ENCODE measurements around the gene PTPRD.
A peak's percentile ranks its signal among the peaks of the same experiment; 100 is the strongest.
"Not testable (repeated sequence)": the region's sequence is repeated elsewhere in the genome, so short reads cannot be mapped to it uniquely, and the experiment has no call there.

Gene PTPRD

GRCh38 chr9:9961934-9962333 lies 650.9 kb downstream of the PTPRD start:
- no peak for DNase-seq (ENCODE audit: low spot score)

DNA sequence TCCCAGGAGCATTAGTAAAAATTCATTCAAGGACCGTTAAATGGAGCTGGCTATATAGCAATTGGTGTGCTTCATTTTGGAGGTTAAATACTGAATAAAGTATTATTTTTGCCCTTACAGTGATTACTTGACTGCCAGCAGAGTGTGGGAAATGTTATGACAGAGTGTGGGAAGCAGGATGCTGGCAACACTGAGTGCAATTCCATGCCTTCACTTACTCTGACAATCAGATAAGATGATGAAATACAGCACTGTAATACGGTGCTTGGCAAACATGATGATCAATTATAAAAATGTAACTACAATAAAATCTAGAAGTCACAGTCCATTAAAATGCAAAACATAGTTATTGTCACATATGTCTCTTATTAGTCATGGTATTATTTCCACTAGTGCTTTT lies 651.3 kb downstream of the PTPRD start:
- DNase-seq (ENCODE audit: low spot score), result no peak

- DNase-seq (ENCODE audit: low spot score), result no peak
Observed at GRCh38 chr9:9951556-9952160, 661.1 kb downstream of the PTPRD start.

DNA sequence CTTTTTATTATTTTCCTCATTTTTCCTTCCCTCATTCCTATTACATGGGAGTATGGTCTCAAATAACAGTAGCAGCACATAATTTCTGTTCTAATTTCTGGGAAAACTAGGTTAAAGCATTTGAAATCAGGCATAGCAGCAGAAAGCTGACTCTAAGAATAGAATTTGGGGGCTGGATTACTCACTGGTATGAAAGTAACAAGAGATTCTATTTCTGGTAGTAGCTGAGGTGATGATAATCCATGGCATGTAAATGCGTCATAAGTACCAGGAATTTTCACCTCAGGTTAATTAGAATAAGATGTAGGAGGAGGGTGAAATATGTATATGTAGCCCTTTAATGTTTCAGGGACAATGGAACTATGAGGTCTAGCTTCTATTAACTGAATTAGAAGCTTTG lies 662.0 kb downstream of the PTPRD start:
- no peak for DNase-seq (ENCODE audit: low spot score)

DNA sequence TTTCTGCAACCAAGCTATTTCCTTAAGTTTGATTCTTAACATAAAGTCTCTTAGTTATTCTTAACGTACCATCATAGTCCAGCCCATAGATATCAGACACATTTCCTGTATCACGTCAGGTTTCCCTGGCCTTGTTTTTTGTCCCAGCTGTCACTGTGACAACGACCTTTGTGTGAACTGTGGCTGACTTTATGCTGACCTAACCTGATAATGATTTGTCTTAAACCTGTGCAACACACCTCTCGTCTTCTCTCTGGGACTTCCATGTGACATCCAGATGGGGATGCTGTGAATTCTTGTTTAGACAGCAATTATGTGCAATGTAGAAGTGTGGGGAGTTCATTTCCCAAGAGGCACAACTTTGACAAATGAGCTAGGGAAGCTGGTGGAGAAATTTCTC lies 662.8 kb downstream of the PTPRD start:
- no peak for DNase-seq (ENCODE audit: low spot score)

DNA sequence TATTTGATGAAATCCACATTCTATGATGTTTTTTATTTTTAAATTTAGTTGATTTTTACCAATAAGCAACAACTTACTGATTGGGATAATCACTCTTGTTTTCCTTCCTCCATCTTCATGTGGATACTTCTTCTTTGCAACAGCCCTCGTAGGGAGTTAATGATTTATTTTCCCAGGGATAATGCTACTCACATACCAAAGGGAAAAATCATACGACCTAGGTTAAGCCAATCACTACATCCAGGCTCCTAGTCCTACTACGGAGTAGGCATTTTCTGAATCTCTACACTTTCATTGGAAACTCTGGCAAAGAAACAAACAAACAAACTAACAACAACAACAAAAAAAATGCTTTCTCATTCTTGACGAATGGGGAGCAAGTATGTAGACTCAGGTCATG lies 663.4 kb downstream of the PTPRD start:
- DNase-seq (ENCODE audit: low spot score), result no peak

DNA sequence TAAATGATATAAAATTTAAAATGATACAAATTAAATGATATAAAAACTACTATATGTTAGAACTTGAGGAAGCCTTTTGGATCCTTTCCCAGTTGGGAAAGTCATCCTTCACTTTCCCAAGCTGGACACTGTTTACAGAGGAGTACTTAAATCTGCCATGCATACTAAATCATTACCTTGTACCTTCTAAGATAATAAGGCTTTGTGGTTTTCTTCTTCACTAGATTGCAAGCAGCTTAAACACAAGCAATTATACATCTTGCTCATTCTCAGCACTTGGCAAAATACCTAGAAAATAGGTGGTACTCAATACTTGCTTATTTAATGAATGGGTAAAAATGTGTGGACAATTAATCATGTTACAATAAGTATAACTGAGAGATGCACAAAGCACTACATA lies 666.8 kb downstream of the PTPRD start:
- DNase-seq (ENCODE audit: low spot score), result no peak

- DNase-seq (ENCODE audit: low spot score), result peak; percentile 59
Observed at GRCh38 chr9:9942764-9943424, 669.9 kb downstream of the PTPRD start.

DNA sequence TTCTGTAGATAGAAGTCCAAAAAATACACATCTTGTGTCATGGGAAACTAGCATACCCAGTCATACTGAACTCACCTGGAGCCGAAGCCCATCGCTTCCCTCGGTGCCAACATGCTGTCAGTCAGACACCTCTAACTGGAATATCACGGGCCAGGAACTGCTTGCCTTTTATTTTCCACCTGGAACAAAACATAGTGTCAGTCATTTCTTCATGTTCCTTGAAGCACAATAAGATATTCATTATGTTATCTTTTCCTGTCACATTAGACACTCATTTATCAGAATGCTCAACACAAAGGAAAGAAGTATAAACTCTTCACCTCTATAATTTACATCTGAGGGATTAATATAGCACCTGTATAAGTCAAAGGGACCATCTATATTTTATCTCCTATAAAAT lies 674.4 kb downstream of the PTPRD start:
- DNase-seq (ENCODE audit: low spot score), result no peak

GRCh38 chr9:9931464-9931863 lies 681.3 kb downstream of the PTPRD start:
- not testable (repeated sequence) for DNase-seq (ENCODE audit: low spot score)

DNA sequence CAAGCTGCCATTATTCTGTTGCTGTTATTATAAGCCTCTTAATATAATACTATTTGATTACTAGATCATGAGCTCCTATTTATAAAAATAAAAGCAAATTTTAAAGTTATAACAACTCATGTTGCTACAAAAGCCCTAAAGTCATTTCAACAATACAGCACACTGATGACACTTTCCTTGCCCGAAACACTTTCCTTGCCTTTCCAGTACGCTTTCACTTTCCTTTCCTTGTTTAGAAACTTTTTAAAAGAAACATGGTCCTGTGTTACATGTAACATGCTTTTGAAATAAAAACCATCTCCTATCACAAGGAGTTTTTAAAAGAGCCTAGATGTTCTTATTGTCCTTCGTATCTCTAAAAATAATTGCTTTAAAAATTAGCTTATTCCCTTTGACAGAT lies 688.4 kb downstream of the PTPRD start:
- DNase-seq (ENCODE audit: low spot score), result no peak

DNA sequence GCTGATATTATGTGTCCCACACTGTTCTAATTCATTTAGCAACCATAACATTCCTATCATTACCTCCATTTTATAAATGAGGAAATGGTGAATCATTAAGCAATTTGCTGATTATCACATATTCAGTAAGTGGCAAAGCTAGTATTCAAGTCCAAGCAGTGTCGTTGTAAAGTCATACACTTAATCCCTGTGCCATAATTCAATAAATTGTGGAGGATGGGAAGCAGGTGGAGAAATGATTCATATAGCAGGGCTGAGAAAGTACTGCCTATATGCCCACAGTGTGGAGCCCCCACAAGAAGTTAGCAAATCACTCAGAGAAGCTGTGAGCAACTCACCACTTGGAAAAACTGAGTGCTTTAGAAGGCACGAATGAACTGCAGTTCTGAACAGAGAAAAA lies 691.0 kb downstream of the PTPRD start:
- DNase-seq (ENCODE audit: low spot score), result no peak

- no peak for DNase-seq (ENCODE audit: low spot score)
Observed at GRCh38 chr9:9920425-9921060, 692.3 kb downstream of the PTPRD start.

GRCh38 chr9:9919174-9919775 lies 693.5 kb downstream of the PTPRD start:
- DNase-seq (ENCODE audit: low spot score), result no peak

GRCh38 chr9:9917400-9917799 lies 695.4 kb downstream of the PTPRD start:
- DNase-seq (ENCODE audit: low spot score), result no peak

GRCh38 chr9:9914174-9914573 lies 698.6 kb downstream of the PTPRD start:
- DNase-seq (ENCODE audit: low spot score), result no peak

GRCh38 chr9:9913276-9913832 lies 699.4 kb downstream of the PTPRD start:
- DNase-seq (ENCODE audit: low spot score), result no peak

- peak; percentile 45 for DNase-seq (ENCODE audit: low spot score)
Observed at GRCh38 chr9:9912459-9912858, 700.3 kb downstream of the PTPRD start.

DNA sequence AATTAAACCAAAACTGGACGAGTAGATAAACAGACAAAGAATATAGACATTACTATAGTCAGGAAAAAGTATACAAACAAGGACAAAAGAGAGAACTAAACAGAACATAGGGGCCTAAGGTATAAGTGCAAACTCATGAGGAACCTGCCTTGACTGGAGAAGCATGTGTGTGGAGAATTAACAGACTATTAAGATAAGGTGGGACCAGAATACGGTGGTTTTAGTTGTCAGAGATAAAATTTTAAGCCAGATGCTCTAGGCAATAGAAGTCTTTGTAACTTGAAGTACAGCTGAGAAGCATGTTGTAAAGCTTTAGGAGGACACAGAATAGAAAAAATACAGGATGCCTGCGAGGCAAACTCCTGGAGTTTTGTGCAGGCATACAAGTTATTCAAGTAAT lies 707.1 kb downstream of the PTPRD start:
- DNase-seq (ENCODE audit: low spot score), result no peak

GRCh38 chr9:9904041-9904440 lies 708.8 kb downstream of the PTPRD start:
- DNase-seq (ENCODE audit: low spot score), result no peak

- DNase-seq (ENCODE audit: low spot score), result no peak
Observed at GRCh38 chr9:9901624-9902023, 711.2 kb downstream of the PTPRD start.

GRCh38 chr9:9893837-9894236 lies 719.0 kb downstream of the PTPRD start:
- DNase-seq (ENCODE audit: low spot score), result no peak

DNA sequence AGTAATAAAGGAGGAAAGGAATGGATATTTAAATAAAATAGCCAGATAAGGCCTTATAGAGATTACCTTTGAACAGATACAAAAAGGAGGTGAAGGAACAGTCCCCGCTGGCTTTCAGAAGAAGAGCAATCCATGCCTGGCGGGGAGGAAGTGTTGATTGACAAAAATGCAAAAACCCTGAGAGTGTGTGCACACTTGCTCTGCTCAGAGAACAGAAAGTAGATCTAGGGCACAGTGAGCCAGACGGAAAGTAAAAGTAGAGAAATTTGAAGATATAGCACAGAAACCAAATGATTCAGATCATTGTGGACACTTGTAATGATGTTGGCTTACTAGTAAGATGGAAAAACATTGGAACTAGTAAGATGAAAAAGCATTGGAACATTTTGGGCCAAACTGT lies 720.6 kb downstream of the PTPRD start:
- no peak for DNase-seq (ENCODE audit: low spot score)
